Kidney (tissue), 14 donors: Measurements from ENCODE around the gene FIGLA. TPM values are rescaled to one million over a fixed set of nuclear protein-coding genes. Genes with fewer than 3 reads are reported as not detected.

Source experiments
- DNase-seq, 5 donors: peaks; one replicate each; pipeline ENCODE4 v3.0.0-alpha.2; 2013 to 2020
- FAIRE-seq: peaks from 2 replicates; lab custom pipeline; 2012; peaks lifted over from hg19 to GRCh38; lab: Jason Lieb, UNC
- H3K27ac ChIP-seq, 2 donors: one replicate each; pipeline ENCODE4 v1.7.0; 2013; ENCODE audit warnings: low read depth in 2 of 2, low read length in 2 of 2, inconsistent platforms in 1 of 2
- H3K27me3 ChIP-seq: one replicate; pipeline ENCODE4 v1.7.1; 2013; ENCODE audit warnings: low read length, inconsistent platforms; ENCODE audit not compliant: control insufficient read depth, insufficient read depth
- H3K36me3 ChIP-seq, 3 donors: one replicate each; pipeline versions ENCODE4 v1.7.0 to v1.7.1; 2013; ENCODE audit warnings: low read length in 3 of 3, control low read depth in 1 of 3, inconsistent platforms in 1 of 3; ENCODE audit not compliant: insufficient read depth in 3 of 3, control insufficient read depth in 2 of 3
- H3K4me1 ChIP-seq, 3 donors: one replicate each; pipeline versions ENCODE4 v1.7.0 to v1.7.1; 2013; ENCODE audit warnings: low read length in 3 of 3, inconsistent platforms in 1 of 3, low read depth in 1 of 3; ENCODE audit not compliant: control insufficient read depth in 2 of 3, insufficient read depth in 2 of 3
- H3K4me3 ChIP-seq, 3 donors: one replicate each; pipeline versions ENCODE4 v1.7.0 to v1.8.1; 2013; ENCODE audit warnings: low read length in 3 of 3, control low read depth in 1 of 3, inconsistent platforms in 1 of 3
- H3K9ac ChIP-seq, 3 donors: one replicate each; pipeline versions ENCODE4 v1.7.0 to v1.7.1; 2013; ENCODE audit warnings: low read length in 3 of 3, control low read depth in 1 of 3, inconsistent platforms in 1 of 3
- H3K9me3 ChIP-seq, 3 donors: one replicate each; pipeline versions ENCODE4 v1.7.0 to v1.7.1; 2013; ENCODE audit warnings: low read length in 3 of 3, control low read depth in 1 of 3, inconsistent platforms in 1 of 3; ENCODE audit not compliant: control insufficient read depth in 2 of 3, insufficient read depth in 1 of 3
- CTCF ChIP-seq: IDR thresholded peaks from 3 replicates; pipeline ENCODE4 v1.5.1; 2012; ENCODE audit warnings: mild to moderate bottlenecking, moderate library complexity, borderline replicate concordance; ENCODE audit not compliant: insufficient read depth; ENCODE audit errors: extremely low read depth
- intact Hi-C: fragments of 100-400 bp; cut with DNase I; formaldehyde crosslinking; loops from one replicate; pipeline ENCODE4 v1.11.1; 2022
- polyA plus RNA-seq: library from polyadenylated mRNA; stranded (reverse); fragments of 350-450 nt; fragmentation: Illumina TruSeq; extraction: RNeasy Lipid Tissue Mini Kit (QIAGEN cat#74804); gene quantifications from one replicate; pipeline ENCODE4 v1.2.3, GENCODE V29; 2014; ENCODE audit warnings: low read depth, low replicate concordance; ENCODE audit not compliant: insufficient read depth
- total RNA-seq: library from RNA; stranded (reverse); fragmentation: NEBNext Ultra II Directional; extraction: Animal tissue kit (Norgen Biotek cat#: 25700); gene quantifications from one replicate; pipeline ENCODE4 v1.2.1, GENCODE V29; 2021
- donor health status: control.
- donor health status: control.
- donor health status: control.
- donor health status: control.
- donor health status: control.
- donor health status: DM: yes; HTN: yes; CAD: no.
- donor health status: Normal renal cell carcinoma (clear cell type).

Gene FIGLA
- total and polyA plus RNA-seq, 2 donors from 2014 or later, result not detected

GRCh38 chr2:70807828-70808118 lies 17.3 kb upstream of the FIGLA start:
- no peak overlapping the region for H3K9ac ChIP-seq
- no peaks in the 10 kb centered on the region for H3K36me3 ChIP-seq
- FAIRE-seq (no peak), DNase-seq (no peak)
- no peaks in the 10 kb centered on the region for H3K4me1 ChIP-seq
- no peak overlapping the region for H3K27ac ChIP-seq
- intact Hi-C loops, result no loop called here
- no peaks in the 10 kb centered on the region for H3K9me3 ChIP-seq
- no peak for TF ChIP-seq CTCF
- no peaks in the 10 kb centered on the region for H3K27me3 ChIP-seq
- no peak overlapping the region for H3K4me3 ChIP-seq

GRCh38 chr2:70807102-70807827 lies 16.8 kb upstream of the FIGLA start:
- Histone ChIP-seq H3K27me3 (no peaks in the 10 kb centered on the region), H3K36me3 (no peaks in the 10 kb centered on the region), H3K4me1 (no peaks in the 10 kb centered on the region), H3K9me3 (no peaks in the 10 kb centered on the region), H3K9ac (no peak overlapping the region), H3K27ac (no peak overlapping the region), H3K4me3 (no peak overlapping the region)
- FAIRE-seq (no peak), DNase-seq (no peak)
- no peak for TF ChIP-seq CTCF
- intact Hi-C loops, result no loop called here

- Histone ChIP-seq H3K4me1 (no peaks in the 10 kb centered on the region), H3K4me3 (no peak overlapping the region), H3K9ac (no peak overlapping the region), H3K27ac (no peak overlapping the region), H3K9me3 (no peaks in the 10 kb centered on the region), H3K27me3 (no peaks in the 10 kb centered on the region), H3K36me3 (no peaks in the 10 kb centered on the region)
- FAIRE-seq, result no peak
- intact Hi-C loops, result no loop called here
- DNase-seq, result no peak
- TF ChIP-seq CTCF, result no peak
Observed at GRCh38 chr2:70806620-70807019, 16.2 kb upstream of the FIGLA start.

- intact Hi-C loops, result no loop called here
Observed at GRCh38 chr2:70806013-70806412, 15.6 kb upstream of the FIGLA start.

More at GRCh38 chr2:70806013-70806412, 15.6 kb upstream of the FIGLA start:
- no peak for TF ChIP-seq CTCF
- H3K9me3 ChIP-seq, result peaks cover 0 to 2% (median 0%) of the 10 kb centered on the region in 3 donors
- H3K9ac ChIP-seq, result no peak overlapping the region
- H3K4me3 ChIP-seq, result no peak overlapping the region
- H3K36me3 ChIP-seq, result no peaks in the 10 kb centered on the region
- FAIRE-seq, result no peak
- H3K27ac ChIP-seq, result no peak overlapping the region
- H3K27me3 ChIP-seq, result no peaks in the 10 kb centered on the region
- DNase-seq, result no peak
- no peaks in the 10 kb centered on the region for H3K4me1 ChIP-seq
